GM21423 (cell line): ENCODE measurements around the gene NR2C2.

Experiments
- ATAC-seq: cut with Tn5 transposase; IDR thresholded peaks from one replicate; pipeline ENCODE4 v1.9.1; 2021; ENCODE audit warnings: mild to moderate bottlenecking, moderate library complexity; ENCODE audit not compliant: unreplicated experiment

Gene NR2C2

DNA sequence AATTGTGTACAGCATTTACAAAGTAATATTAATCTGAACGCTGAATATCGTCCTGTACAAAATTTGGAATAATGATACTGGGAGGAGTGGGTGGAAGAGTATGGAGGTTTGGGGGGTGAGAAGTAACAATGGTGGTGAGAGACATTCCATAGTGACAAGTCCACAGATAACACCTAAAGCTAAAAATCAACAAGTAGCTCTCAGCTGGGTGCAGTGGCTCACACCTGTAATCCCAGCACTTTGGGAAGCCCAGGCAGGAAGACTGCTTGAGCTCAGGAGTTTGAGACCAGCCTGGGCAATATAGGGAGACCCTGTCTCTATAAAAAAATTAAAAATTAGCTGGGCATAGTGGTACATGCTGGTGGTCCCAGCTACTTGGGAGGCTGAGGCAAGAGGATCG is 112.6 kb downstream of the NR2C2 start:
- no peak for ATAC-seq

DNA sequence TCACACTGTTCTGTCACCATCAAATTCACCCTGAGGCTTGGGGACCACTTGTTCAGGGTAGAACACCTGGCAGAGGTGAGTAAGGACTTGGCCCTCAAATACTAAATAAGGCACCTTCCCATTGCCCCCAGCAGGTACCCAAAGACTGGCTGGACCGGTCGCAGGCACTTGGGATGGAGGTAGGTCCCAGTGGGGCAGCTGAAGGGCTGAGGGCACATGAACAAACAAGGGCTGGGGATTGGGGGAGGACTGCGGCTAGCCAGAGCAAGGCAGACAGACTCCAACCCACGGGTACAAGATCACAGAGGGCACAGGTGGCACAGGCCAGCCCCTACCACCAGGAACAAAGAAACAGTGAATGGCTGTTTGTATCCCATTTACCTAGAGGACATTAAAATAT is 115.9 kb downstream of the NR2C2 start:
- no peak for ATAC-seq

DNA sequence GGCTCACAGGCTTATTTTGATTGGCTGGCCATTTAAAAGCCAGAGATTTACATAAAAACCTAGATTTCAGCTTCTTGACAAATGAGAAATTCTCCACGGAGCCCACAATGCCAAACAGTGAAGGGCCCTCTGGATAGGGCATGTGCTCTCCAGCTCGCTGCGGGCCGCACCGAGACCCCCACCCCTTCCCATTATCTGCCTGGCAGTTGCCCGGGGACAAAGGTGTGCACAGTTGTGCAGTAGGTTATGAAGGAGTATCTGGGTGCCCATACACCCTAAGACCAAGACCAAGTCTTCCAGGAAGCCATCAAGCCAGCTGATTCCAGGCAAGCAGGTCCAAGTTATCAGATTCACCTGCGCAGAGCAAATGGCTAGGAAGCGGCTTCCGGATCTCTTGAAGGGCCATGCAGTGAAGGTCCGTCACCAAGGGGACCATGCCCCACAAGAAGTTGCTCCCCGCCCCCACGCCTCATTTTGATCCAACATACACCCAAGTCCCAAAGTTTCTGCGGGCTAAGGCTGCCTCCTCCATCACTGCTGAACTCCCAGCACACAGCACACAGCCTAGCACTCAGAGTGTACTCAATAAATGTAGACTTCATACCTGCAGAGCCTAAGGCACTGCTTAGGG is 116.4 kb downstream of the NR2C2 start:
- no peak for ATAC-seq

DNA sequence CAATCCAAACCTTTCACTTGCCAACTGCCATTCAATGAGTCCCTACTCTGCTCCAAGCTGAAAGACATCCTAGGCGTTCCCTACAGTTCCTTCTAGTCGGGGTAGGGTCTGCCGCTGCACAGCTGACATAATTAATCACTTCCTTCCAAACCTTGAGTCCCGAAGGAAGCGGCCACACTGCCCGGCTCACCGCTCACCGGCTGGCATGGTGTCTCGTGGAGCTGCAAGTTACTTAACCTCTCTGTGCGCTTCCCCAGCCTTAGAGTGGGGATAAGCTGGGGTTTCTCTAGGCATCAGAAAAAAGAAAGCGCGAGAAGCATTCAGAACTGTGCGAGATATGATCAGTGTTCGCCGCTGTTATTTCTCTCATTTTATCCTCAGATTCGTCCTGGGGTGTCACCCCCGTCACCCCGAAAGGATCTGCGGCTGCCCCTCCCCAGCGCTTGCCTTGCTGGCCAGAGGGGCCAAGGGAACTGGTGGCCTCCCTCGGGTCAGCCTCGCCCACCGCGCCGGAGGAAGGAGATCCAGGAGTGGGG is 117.0 kb downstream of the NR2C2 start:
- peak; percentile 20 for ATAC-seq

DNA sequence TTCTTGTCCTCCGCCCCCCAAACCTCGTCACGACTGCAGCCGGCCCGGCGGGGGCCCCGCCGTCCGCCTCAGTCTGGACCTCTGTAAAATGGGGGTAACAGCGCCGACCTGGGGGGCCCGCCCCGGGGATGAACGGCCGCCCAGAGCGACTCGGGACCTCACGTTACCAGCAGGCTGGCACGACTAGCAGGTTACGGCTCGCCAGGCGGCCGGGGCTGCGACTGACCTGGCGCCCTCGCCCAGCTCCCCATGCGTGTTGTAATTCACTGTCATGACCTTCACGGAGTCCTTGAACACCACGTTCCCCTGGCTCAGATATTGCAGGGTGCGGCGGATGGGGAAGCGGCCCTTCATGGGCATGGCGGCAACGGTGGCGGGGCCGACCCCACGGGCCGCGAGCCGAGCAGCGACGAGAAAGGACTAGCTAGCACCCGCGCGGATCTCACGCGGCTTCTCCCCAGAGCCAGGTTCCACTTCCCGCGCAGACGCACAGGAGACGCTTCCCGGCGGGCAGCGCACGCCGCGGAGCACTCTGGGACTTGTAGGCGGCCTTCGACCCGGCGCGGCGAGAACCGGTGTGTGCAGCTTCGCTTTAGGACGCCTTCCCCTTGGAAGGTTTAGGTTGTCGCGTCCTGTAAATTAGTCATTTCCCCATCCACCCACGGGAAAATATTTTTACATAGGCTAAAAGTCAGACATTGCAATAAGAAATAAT is 117.6 kb downstream of the NR2C2 start, which contains the start of gene MRPS25:
TSS of gene MRPS25 (minus strand) at position 481 of the 715 bp plus-strand sequence. CDS start at position 360, 121 bp downstream.
- peak; percentile 96 for ATAC-seq

DNA sequence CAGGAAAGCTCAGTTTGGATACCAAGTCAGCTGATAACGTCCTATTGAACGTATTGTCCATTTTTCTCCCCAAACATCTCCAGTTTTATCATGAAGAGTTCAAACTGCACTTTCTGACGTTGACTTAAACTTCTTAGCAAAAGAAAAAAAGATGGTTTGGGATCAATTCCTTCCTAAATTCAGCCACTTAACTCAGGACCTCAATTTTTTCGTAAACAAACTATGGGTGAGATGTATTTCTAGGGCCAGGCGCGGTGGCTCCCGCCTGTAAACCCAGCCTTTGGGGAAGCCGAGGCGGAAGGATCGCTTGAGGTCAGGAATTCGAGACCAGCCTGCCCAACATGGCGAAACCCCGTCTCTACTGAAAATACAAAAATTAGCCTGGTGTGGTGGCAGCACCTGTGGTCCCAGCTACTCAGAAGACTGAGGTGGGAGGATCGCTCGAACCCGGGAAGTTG is 118.2 kb downstream of the NR2C2 start:
- no peak for ATAC-seq

DNA sequence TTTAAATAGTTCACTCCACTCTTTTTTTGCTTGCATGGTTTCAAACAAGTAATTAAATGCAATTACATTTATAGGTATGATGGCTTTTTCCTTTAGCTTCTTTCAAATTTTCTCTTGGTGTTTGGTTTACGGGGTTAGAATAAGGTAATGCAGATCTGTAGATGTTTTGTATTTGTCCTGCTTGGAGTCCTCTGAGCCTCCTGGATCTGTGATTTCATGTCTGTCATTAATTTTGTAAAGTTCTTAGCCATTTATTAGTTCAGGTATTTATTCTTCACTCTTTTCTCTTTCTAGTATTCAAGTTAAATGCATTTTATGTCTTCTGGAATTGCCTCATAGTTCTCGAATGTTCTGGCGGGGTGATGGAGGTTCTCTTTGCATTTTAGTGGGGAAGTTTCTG is 119.1 kb downstream of the NR2C2 start:
- ATAC-seq = no peak

DNA sequence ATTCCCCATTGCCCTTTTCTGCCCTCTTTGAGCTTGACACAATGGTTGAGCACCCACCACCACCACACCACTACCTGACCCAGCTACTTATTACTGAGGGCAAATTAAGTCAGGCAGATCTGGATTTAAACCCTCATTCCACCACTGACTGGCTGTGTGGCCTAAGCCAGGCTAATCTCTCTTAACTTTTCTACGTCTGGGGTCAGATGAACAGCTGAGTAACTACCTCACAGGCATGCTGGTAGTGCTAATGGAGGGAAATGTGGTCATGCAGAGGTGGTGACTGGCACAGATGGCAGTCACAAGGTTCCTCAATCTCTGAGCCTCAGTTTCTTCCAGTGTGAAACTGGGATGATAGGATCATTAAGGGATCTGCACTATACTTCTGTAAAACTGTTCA is 122.1 kb downstream of the NR2C2 start:
- no peak for ATAC-seq

DNA sequence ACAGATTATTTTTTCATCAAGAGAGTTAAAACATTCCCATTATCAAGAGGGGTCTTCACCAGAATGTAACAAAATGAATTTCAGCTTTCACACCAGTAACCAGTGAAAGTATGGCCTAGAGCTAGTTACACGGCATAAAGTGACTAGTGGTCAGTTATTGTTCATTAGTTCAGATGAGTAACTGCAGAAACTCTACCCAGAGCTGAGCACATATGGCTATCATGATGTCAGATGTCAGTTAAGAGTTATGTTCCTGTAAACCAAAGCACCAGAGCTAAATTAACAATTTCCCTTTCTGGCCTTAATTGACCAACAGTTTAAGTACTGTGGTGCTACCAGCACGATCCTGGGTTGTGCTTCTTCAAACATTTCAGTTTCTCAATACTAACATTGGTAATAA is 124.3 kb downstream of the NR2C2 start:
- ATAC-seq = no peak

DNA sequence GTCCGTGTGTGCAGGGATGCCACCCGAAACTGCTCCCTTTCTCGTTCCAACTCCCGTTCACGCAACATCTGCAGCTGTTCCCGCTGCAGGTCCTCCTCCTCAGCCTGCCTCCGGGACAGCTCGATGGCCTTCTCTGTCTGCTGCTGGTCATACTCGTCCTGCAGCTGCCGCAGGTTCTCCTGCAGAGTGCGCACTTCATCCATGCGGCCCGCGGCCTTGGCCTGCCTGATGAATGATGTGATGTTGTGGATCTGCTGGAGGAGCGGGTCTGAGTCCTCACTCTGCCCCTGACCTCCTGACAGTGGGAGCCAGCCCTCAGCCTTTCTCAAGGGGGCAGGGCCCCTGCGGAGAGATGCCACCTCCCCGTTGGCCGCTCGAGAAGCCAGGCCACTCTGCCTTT is 127.1 kb downstream of the NR2C2 start:
- ATAC-seq = no peak

DNA sequence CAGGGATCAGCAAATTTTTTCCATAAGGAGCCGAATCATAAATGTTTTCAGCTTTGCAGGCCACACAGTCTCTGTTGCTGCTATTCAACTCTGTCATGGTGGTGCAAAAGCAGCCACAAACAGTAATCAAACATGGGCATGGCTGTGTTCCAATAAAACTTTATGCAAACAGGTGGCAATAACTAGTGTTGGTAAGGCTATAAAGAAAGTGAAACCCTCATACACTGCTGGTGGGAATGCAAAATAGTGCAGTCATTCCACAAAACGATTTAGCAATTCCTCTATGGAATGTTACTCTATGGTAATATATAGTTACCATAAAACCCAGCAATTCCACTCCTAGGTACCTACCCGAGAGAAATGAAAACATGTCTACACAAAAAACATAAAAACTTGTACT is 131.7 kb downstream of the NR2C2 start:
- no peak for ATAC-seq

DNA sequence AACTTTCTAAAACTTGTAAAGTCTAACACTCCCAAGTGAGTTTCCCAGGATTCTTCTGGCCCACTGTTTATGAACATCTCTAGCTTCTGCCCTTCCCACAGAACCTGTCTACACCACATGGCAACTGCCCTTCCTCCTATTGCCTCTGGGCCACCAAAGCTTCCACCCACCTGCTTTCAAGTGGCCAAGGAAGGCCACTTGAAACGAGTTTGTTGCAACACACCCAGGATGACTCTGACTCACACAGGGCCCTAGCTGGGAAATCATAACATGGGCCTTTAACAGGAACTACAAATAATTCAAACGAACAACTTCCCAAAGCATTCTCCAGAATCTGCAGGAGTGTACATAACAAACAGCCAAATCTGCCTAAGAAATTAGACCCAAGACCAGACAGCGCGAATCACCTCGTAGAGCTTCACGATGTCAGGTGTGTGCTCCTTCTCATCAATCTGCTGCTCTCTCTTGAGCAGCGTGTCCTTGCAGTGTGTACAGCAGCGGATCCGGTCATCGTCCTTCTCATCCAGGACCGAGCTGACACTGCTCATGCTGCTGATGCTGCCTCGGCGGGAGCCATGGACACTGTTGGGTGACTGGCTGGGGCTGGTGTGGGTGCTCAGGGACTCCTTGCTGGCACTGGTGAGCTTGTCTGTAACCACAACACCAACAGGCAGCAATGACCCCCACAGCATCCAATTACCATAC is 134.7 kb downstream of the NR2C2 start:
- no peak for ATAC-seq

DNA sequence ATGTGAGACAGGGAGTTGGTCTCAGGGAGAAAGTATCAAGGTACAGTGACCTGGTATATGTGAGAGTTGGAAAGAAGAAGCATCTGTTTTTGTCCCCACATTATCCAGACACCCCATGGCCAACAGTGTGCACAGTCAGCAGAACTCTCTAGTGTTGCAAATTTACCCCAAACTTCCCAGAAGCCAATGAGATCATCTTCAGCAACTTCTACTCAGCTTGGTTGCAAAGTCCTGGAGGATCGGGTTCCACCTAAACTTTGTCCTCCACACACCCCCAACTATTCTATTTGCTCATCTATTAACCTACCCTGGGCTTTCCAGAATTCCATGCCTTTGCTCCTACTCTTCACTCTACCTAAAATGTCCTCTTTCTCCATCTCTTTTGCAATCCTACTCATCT is 135.9 kb downstream of the NR2C2 start:
- no peak for ATAC-seq

DNA sequence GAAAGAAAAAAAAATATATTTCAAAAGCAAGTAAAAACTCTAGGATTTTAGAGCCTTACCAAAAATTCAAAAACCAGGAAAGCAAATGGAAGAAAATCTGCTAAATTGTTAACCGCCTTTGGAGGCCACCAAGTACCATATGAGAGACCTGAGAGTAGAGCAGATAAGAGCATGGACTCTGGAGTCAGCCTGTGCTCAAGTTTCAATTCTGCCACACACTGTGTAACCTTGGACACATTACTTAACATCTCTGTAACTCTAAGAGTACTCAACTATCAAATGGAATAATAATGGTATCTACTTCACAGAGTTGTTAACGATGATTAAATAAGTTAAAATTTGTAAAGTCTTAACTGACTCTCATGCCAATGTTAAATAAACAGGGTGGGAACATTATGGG is 138.9 kb downstream of the NR2C2 start:
- ATAC-seq = no peak

DNA sequence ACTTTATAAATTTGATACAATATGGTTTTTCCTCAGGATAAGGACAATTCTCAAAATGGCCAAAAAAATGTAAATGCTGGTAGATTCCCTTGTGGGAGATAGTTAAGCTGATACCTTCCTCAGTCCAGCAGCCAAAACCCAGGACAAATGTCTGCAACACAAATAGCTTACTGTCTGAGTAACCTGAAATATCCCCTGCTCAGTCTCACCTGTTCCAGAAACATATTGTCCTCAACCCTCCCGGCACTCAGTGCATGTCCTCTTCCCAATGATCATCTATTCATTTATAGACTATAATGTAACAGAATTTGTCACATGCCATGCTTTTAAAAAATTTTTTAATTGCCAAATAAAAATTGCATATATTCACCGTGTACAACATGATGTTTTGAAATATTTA is 139.3 kb downstream of the NR2C2 start:
- no peak for ATAC-seq

DNA sequence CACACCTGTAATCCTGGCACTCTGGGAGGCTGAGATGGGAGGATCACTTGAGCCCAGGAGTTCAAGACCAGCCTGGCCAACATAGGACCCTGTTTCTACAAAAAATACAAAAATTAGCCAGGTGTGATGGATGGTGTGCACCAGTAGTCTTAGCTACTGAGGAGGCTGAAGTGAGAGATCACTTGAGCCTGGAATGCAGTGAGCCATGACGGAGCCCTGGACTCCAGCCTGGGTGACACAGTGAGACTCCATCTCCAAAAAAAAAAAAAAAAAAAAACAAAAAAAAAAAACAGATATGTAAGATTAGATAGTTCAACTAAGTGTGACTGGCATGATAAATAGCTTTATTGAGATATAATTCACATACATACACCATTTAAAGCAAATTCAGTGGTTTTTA is 141.8 kb downstream of the NR2C2 start:
- no peak for ATAC-seq

DNA sequence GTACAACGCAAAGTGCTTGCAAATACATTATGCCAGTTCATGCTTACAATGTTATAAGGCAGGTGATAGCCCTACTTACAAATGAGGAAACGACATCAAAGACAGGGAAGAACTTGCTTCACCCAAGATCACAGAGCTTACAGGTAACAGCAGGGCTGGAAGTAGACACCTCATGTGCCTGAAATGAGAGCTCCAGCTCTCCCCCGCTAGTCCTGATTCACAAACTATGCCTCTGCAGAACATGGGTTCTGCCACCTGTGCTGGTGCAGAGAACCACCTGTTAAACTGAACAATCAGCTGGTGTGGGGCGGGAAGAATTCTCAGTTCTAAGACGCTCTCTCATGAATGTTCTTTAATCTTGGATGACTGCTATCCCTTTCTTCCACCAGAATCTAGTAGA is 144.2 kb downstream of the NR2C2 start:
- ATAC-seq = no peak

DNA sequence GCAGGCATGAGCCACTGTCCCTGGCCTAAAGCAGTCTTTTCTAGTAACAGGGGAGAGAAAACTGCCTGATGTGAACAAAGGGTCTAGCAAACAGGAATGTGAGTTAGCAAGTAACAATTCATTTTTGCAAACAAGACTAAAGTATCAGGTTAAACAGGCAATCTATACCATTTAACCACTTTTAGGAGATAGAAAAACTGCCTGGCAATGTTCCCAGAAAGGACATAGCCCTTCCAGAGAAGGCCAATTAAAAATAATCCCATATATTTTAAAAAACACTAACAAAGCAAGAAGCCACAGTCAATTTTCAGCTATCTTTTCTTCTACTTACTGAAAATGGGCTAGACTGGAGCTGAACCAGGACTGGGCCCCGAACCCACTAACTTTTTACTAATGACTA is 145.3 kb downstream of the NR2C2 start:
- no peak for ATAC-seq

DNA sequence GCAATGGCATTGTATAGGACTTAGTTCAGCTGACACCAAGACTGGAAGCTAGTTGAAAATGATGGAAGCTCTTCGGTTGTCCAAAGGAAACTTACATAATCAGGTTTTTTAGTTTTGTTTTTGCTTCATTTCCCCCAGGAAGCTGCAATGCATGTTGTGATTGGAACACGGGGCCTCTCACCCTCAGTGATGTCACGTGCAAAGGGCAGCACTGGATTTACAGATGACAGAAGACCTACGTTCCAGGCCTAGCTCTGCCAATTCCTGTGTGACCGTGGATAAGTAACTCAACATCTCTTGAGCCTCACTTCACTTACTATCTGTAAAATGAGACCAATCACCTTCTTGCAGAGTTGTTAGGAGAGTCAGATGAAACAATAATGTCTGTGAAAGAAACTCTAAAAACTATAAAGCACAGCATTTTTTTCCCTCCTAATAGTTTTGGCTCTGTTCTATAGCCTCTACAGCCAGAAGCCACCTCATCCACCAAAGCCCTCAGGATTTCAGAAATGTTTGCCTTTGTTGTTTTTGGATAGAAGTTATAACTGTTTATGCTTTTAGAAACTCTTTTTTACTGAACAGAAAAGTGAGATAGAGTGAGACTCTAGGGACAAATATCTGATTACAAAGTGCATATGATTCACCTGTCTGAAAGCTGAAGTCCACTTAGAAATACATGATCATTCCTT is 146.9 kb downstream of the NR2C2 start:
- no peak for ATAC-seq

DNA sequence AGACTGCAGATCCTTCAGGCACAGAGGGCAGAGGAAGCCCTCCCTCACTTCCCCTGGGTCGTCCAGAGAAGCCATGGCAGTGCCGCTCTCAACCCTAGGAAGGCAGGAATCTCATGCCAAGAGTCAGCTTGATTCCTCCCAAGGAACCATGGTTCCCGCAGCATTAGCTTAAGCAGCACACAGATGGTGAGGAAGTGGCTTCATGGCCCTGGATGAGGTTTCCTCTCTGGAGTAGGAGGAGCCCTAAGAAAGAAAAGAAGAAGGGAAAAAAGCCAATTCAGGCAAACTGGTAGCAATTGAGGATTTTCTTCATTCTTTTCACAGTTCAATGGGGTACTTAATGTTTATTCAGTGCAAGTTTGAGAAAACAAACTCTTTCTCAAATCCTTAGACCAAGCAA is 148.7 kb downstream of the NR2C2 start:
- no peak for ATAC-seq

DNA sequence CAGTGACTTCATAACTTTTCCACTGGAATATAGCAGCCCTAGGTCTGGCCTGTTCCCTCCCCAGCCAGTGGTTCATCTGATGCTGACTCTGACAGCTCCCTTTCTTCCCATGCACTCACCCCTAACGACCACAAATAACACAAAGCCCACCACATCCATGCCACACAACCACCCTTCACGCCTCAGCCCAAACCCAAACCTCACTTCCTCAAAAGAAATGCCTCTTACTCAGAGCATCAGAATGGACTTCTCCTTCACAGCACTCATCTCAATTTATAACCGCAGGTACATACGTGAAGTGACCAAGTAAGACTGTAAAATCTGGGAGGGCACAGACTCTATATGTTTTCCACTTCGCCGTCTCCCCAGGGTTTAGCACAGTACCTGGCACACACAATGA is 150.5 kb downstream of the NR2C2 start:
- ATAC-seq = no peak
